ENCODE measurements around the gene SERTAD3. TPM values are rescaled to one million over a fixed set of nuclear protein-coding genes. Genes with fewer than 3 reads are reported as not detected.

SERTAD3 gene
- total RNA-seq, 1 donor from 2014 or later = 31.4 TPM

DNA sequence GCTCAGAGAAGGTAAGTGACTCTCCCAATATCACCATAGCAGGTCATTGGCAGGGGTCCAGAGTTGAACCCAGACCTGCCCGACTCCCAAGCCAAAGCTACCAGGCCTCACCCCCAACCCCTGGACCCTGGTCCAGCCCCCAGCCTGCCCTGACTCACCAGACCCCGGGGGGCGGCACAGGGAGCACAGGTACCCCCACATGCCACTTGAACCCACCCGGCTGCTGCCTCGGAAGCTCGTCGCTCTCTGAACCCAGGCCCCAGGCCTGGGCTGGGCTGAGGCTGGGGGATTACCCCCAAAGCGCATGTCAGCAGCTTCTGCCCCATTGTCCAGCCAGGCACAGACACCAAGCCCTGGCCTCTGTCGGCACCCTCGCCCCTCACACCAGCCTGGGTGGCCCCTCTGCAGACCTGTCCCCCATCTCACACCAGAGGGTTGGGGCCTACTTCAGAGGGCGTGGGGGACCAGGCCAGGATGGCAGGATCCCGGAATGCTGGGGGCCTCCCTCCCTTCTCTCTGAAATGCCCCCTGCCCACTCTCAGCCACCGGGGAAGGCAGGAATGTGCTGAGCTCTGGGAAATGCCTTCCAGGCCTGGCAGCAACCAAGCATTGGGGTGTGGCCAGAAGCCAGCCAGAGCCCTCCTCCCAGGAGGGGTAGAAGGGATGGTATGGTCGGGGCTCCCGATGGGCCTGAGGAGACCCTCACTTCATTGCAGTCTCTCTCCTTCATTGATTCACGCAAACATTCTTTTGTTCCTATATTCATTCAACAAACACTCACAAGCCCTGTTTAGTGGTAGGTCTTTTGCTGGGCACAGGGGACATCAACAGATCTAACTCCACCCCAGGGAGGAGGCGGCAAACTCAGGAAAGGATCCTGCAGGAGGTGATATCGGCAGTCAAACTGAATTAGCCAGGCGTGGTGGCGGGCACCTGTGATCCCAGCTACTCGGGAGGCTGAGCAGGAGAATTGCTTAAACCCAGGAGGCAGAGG is 29.3 kb downstream of the SERTAD3 start:
- no peaks in the 10 kb centered on the region for H3K36me3 Mint-ChIP-seq (ENCODE audit: unreplicated experiment)
- no peak for DNase-seq (ENCODE audit: extremely low spot score, unreplicated experiment)
- TF ChIP-seq, protein P1, sequence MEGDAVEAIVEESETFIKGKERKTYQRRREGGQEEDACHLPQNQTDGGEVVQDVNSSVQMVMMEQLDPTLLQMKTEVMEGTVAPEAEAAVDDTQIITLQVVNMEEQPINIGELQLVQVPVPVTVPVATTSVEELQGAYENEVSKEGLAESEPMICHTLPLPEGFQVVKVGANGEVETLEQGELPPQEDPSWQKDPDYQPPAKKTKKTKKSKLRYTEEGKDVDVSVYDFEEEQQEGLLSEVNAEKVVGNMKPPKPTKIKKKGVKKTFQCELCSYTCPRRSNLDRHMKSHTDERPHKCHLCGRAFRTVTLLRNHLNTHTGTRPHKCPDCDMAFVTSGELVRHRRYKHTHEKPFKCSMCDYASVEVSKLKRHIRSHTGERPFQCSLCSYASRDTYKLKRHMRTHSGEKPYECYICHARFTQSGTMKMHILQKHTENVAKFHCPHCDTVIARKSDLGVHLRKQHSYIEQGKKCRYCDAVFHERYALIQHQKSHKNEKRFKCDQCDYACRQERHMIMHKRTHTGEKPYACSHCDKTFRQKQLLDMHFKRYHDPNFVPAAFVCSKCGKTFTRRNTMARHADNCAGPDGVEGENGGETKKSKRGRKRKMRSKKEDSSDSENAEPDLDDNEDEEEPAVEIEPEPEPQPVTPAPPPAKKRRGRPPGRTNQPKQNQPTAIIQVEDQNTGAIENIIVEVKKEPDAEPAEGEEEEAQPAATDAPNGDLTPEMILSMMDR (IDR thresholded peaks at IDR 0.05) = no peak
- H3K4me3 Mint-ChIP-seq (ENCODE audit: unreplicated experiment) = no peak overlapping the region
- H3K27ac Mint-ChIP-seq (ENCODE audit: unreplicated experiment) = peak overlapping the region; percentile 79
- no peaks in the 10 kb centered on the region for H3K27me3 Mint-ChIP-seq (ENCODE audit: unreplicated experiment)
- H3K4me1 Mint-ChIP-seq (ENCODE audit: unreplicated experiment) = peaks cover 39% of the 10 kb centered on the region
- H3K9me3 Mint-ChIP-seq (ENCODE audit: unreplicated experiment) = no peaks in the 10 kb centered on the region

DNA sequence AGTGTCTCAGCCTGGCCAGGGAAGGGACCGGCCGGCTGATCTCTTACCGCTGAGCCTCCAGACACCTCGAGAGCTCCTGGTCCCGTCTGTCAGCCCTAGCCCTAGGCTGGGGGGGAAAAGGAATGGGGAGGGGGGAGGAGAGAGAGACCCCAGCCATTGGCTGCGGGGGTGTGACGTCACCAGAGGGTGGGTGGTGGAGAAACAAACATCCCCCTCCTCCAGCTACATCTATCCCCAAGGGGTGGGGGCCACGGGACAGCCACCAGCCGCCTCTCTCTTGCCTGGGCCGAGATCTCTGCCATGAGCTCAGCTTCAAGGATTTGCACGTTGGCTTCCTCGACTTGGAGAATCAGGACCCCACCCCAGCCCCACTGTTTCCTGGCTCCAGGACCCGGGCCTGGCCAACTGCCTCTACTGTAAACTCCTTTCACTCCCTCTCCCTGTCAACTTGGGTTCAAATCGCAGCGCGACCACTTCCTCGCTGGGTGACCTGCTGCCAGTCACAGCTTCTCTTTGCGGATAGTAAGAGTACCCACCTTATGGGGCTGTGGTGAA is 30.8 kb downstream of the SERTAD3 start, which contains the start of gene PRX:
Gene PRX (minus strand): TSS at position 88 of the 555 bp plus-strand sequence. CDS start 5,446 bp downstream, outside the sequence.
- Mint-ChIP-seq H3K4me3 (ENCODE audit: unreplicated experiment) (no peak within 1 kb of the TSS), H3K27ac (ENCODE audit: unreplicated experiment) (no peak within 1 kb of the TSS), H3K4me1 (ENCODE audit: unreplicated experiment) (peaks cover 35% of the 10 kb centered on the region), H3K9me3 (ENCODE audit: unreplicated experiment) (no peaks in the 10 kb centered on the region), H3K27me3 (ENCODE audit: unreplicated experiment) (no peaks in the 10 kb centered on the region), H3K36me3 (ENCODE audit: unreplicated experiment) (no peaks in the 10 kb centered on the region)
- TF ChIP-seq, protein P1 (IDR thresholded peaks at IDR 0.05) = no peak
- DNase-seq (ENCODE audit: extremely low spot score, unreplicated experiment) = no peak

DNA sequence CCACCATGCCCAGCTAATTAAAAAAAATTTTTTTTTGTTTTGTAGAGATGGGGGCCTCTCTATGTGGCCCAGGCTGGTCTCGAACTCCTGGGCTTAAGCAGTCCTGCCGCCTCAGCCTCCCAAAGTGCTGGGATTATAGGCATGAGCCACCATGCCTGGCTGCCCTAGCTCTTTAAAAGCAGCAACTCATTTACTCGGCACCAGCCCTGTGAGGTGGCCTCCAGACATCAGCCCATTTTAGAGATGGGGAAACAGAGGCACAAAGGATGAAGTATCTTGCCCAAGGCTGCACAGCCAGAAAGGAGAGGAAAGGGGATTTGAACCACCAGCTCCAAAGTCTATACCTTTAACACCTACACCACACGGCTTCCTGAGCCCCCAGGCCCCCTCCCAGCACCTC is 31.3 kb downstream of the SERTAD3 start:
- no peak for DNase-seq (ENCODE audit: extremely low spot score, unreplicated experiment)
- H3K36me3 Mint-ChIP-seq (ENCODE audit: unreplicated experiment) = no peaks in the 10 kb centered on the region
- no peaks in the 10 kb centered on the region for H3K9me3 Mint-ChIP-seq (ENCODE audit: unreplicated experiment)
- H3K4me1 Mint-ChIP-seq (ENCODE audit: unreplicated experiment) = peaks cover 35% of the 10 kb centered on the region
- no peaks in the 10 kb centered on the region for H3K27me3 Mint-ChIP-seq (ENCODE audit: unreplicated experiment)
- TF ChIP-seq, protein P1 (IDR thresholded peaks at IDR 0.05) = no peak
- no peak overlapping the region for H3K27ac Mint-ChIP-seq (ENCODE audit: unreplicated experiment)
- H3K4me3 Mint-ChIP-seq (ENCODE audit: unreplicated experiment) = no peak overlapping the region

DNA sequence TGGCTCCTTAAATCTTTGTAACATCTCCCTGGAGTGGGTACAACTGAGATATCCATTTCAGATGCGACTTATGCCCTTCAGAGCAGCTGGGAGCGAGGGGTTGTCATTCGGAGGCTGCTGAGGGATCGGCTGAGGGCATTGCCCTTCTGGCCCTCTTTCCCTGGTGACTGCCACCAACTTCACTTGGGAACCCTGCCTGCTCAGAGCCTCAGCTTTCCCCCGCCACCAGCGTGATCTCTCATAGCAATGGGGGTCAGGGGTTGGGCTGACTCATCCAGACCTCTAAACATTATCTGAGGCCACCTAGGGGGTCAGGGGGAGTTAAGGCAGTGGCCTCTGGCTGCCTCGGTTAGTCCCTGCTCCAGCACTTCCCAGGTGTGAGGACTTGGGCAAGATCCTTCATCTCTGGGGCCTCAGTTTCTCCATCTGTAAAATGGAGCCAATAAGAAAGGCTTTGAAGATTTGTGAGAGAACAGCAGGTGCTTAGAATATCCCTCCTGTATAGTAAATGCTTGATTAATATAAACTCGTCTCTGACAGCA is 32.1 kb downstream of the SERTAD3 start:
- H3K27ac Mint-ChIP-seq (ENCODE audit: unreplicated experiment) = peak overlapping the region; percentile 23
- peaks cover 30% of the 10 kb centered on the region for H3K4me1 Mint-ChIP-seq (ENCODE audit: unreplicated experiment)
- H3K27me3 Mint-ChIP-seq (ENCODE audit: unreplicated experiment) = no peaks in the 10 kb centered on the region
- TF ChIP-seq, protein P1 (IDR thresholded peaks at IDR 0.05) = no peak
- no peak for DNase-seq (ENCODE audit: extremely low spot score, unreplicated experiment)
- H3K4me3 Mint-ChIP-seq (ENCODE audit: unreplicated experiment) = no peak overlapping the region
- H3K9me3 Mint-ChIP-seq (ENCODE audit: unreplicated experiment) = no peaks in the 10 kb centered on the region
- H3K36me3 Mint-ChIP-seq (ENCODE audit: unreplicated experiment) = no peaks in the 10 kb centered on the region
